HG02938 (cell line): ENCODE results near the gene MYH11.
"Not testable (repeated sequence)": the region's sequence is repeated elsewhere in the genome, so short reads cannot be mapped to it uniquely, and the experiment has no call there.

Experiments
- ATAC-seq: cut with Tn5 transposase; IDR thresholded peaks from one replicate; pipeline ENCODE4 v1.9.1; 2021; ENCODE audit warnings: mild to moderate bottlenecking, moderate library complexity; ENCODE audit not compliant: unreplicated experiment

MYH11 gene

GRCh38 chr16:15689290-15689689 lies 167.5 kb downstream of the MYH11 start:
- no peak for ATAC-seq

GRCh38 chr16:15686287-15686686 lies 170.5 kb downstream of the MYH11 start:
- ATAC-seq = no peak

DNA sequence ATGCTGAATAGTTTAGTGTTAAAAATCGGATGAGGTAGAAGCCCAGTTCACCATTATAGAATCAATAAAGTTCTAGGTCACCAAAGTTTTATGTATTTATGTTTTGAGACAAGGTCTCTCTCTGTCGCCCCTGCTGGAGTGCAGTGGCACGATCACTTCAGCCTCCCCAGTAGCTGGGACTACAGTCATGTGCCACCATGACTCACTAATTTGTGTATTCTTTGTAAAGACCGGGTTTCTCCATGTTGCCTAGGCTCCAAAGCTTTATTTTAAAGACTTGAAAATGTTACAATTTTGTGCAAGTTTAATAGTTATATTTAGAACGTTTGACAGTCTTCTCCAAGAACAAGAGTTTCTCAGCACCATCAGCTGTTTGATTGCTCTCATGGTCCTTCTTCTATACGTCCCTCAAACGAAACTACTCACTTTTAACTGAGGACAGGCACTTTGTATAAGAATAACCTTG lies 174.7 kb downstream of the MYH11 start:
- ATAC-seq = no peak

DNA sequence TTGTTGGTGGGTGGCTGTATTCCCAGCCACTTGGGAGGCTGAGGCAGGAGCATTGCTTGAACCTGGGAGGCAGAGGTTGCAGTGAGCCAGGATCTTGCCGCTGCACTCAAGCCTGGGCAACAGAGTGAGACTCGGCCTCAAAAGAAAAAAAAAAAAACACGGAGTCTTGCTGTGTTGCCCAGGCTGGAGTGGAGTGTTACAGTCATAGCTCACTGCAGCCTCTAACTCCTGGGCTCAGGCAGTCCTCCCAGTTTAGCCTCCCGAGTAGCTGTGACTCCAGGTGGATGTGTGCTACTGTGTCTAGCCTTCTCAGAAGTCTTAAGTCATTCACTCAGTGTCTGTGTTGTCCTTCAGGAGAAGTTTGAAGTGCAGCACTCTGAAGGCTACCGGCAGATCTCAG lies 179.4 kb downstream of the MYH11 start:
- ATAC-seq = no peak

DNA sequence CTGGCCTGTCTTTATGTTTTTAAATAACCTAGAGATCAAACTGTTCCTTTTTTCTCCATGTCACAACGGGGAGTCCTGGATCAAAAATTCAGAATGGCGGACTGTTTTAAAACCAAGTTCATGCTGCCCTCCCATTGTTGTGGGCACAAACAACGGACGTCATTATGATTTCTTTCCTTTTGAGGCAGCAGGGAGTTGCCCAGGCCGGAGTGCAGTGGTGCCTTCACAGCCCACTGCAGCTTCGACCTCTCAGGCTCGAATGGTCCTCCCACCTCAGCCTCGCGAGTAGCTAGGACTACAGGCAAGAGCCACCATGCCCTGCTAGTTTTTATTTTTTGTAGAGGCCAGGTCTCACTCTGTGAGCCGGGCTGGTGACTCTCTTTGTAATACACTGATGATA lies 180.3 kb downstream of the MYH11 start:
- ATAC-seq = no peak

DNA sequence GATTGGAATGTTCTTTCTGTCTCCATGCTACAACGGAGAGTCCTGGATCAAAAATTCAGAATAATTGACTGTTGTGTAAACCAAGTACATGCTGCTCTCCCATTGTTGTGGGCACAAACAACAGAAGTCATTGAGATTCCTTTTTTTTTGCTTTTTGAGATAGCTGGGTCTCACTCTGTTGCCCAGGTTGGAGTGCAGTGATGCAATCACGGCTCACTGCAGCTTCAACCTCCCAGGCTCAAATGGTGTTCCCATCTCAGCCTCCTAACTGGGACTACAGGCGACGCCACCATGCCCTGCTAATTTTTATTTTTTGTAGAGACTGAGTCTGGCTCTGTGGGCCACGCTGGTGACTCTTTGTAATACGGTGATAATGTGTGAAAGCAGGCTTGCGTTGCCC lies 182.3 kb downstream of the MYH11 start:
- ATAC-seq = no peak

DNA sequence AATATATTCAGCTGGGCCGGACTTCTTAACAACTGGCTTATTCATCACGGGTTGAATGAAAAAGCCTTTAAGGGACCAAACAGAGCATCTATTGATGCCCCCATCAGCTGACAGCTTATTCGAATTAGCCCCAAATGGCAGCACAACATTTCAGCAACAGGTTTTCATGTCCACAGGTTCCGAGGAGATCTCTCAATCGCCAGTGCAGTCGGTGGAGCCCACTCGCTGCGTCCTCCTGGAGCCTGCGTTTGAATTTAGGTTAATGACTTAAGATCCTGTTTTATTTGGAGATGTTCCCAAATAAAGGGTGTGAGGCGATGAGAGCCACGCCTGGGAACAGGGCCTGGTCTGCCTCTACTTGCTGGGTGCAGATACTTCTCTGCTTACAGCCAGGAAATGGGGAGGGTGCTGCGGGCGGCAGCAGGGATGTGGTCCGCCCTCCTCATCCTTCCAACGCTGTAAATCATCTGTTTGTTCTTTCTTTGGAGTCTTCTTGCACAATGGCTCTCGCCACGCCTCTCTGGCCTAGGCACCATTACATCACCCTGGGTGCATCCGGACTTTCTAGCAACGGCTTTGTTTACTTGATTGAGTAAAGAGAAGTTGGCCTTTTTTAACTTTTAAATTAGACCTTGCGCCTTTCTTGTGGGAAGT lies 184.2 kb downstream of the MYH11 start:
- ATAC-seq = no peak

GRCh38 chr16:15672127-15672513 lies 184.7 kb downstream of the MYH11 start:
- not testable (repeated sequence) for ATAC-seq

- ATAC-seq = no peak
Observed at GRCh38 chr16:15671530-15672117, 185.2 kb downstream of the MYH11 start.

GRCh38 chr16:15667091-15667742 lies 189.6 kb downstream of the MYH11 start:
- ATAC-seq = no peak

GRCh38 chr16:15665107-15665506 lies 191.7 kb downstream of the MYH11 start:
- ATAC-seq = no peak

- ATAC-seq = no peak
Observed at GRCh38 chr16:15660203-15660601, 196.6 kb downstream of the MYH11 start.

DNA sequence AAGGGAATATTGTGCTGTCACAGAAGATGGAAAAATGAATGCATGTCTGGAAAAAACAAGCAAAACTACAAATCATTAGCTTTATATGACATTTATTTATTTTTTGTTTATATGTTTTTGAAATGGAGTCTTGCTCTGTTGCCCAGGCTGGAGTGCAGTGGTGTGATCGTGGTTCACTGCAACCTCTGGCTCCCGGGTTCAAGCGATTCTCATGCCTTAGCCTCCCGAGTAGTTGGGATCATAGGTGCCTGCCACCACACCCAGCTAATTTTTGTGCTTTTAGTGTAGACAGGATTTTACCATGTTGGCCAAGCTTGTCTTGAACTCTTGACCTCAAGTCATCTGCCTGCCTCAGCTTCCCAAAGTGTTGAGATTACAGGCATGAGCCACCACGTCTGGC lies 198.3 kb downstream of the MYH11 start:
- no peak for ATAC-seq

GRCh38 chr16:15658149-15658548 lies 198.7 kb downstream of the MYH11 start:
- no peak for ATAC-seq

GRCh38 chr16:15655561-15655960 lies 201.3 kb downstream of the MYH11 start:
- ATAC-seq = not testable (repeated sequence)

DNA sequence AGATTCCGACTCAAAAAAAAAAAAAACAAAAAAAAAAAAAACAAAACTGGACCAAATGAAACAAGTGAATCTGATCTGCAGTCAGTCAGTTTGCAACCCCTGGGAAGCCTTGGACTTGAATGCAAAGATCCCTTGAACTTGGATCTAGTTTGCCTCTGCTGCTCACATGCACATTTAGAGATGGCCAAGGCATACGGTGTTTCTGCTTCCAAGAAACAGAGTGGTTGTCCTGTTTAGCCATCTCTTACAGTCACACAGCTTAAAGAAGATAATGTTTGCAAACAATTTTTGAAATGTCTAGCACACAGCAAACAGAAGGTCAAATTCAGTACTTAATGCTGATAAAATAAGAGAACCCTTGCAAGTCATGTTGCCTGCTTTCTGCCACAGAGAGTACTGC lies 202.2 kb downstream of the MYH11 start:
- ATAC-seq = no peak

DNA sequence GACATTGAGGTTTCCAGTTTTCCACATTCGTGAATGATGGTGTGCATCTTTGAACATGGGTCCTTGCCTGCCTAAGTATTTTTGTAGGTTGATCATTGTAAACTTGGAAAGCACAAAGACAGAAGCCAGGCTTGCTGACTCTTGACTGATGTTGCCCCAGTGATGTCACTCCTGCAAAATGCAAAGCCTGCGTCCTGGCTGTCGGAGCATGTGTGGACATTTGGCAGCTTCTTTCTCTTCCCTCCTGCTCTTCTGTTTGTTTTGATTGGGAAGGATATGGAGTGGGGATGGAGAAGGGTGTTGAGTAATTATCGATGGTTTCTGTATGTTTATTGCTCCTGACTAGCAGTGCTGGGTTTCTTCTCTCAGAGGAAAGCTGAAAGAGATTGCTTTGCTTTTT lies 203.6 kb downstream of the MYH11 start:
- no peak for ATAC-seq
